Mesendoderm (in vitro differentiated cells): Measurements from ENCODE around the gene EHMT2. TPM values are rescaled to one million over a fixed set of nuclear protein-coding genes. Genes with fewer than 3 reads are reported as not detected.

Experiments
- DNase-seq: peaks from one replicate; pipeline ENCODE4 v3.0.0; 2013
- H2AK5ac ChIP-seq: 2 replicates; pipeline ENCODE4 v1.6.1; 2013; ENCODE audit warnings: low read length, inconsistent platforms
- H2BK120ac ChIP-seq: 2 replicates; pipeline ENCODE4 v1.6.1; 2013; ENCODE audit warnings: low read depth, mild to moderate bottlenecking, low read length, moderate library complexity, mixed read lengths
- H2BK15ac ChIP-seq: replicated peaks from 2 replicates; pipeline ENCODE4 v1.6.1; 2013; ENCODE audit warnings: low read depth, mild to moderate bottlenecking, moderate library complexity
- H2BK5ac ChIP-seq: 2 replicates; pipeline ENCODE4 v1.6.1; 2013; ENCODE audit warnings: low read length, inconsistent platforms
- H3K18ac ChIP-seq: 2 replicates; pipeline ENCODE4 v1.6.1; 2013; ENCODE audit warnings: mild to moderate bottlenecking, low read length, mixed read lengths
- H3K23ac ChIP-seq: one replicate; pipeline ENCODE4 v1.6.1; 2013; ENCODE audit warnings: low read length
- H3K27ac ChIP-seq: 2 replicates; pipeline ENCODE4 v1.5.1; 2013; ENCODE audit warnings: low read depth, mild to moderate bottlenecking, inconsistent platforms, low read length, moderate library complexity
- H3K27me3 ChIP-seq: 2 replicates; pipeline ENCODE4 v1.6.1; 2013; ENCODE audit warnings: low read length, control low read depth, mild to moderate bottlenecking, inconsistent platforms; ENCODE audit not compliant: insufficient read depth, poor library complexity
- H3K36me3 ChIP-seq: 2 replicates; pipeline ENCODE4 v1.6.1; 2013; ENCODE audit warnings: low read length, inconsistent platforms; ENCODE audit not compliant: control insufficient read depth, insufficient read depth
- H3K4ac ChIP-seq: one replicate; pipeline ENCODE4 v1.6.1; 2013; ENCODE audit warnings: low read depth, mild to moderate bottlenecking, low read length, moderate library complexity
- H3K4me1 ChIP-seq: 2 replicates; pipeline ENCODE4 v1.6.1; 2013; ENCODE audit warnings: low read depth, low read length, inconsistent platforms; ENCODE audit not compliant: control insufficient read depth
- H3K4me2 ChIP-seq: 2 replicates; pipeline ENCODE4 v1.6.1; 2013; ENCODE audit warnings: low read length
- H3K4me3 ChIP-seq: 2 replicates; pipeline ENCODE4 v1.5.1; 2013; ENCODE audit warnings: mild to moderate bottlenecking, low read length
- H3K56ac ChIP-seq: one replicate; pipeline ENCODE4 v1.6.1; 2013; ENCODE audit warnings: low read length
- H3K79me1 ChIP-seq: 2 replicates; pipeline ENCODE4 v1.6.1; 2013; ENCODE audit warnings: low read length, inconsistent platforms
- H3K79me2 ChIP-seq: 2 replicates; pipeline ENCODE4 v1.6.1; 2013; ENCODE audit warnings: mild to moderate bottlenecking, low read length; ENCODE audit not compliant: control insufficient read depth, insufficient read depth
- H3K9ac ChIP-seq: 2 replicates; pipeline ENCODE4 v1.6.1; 2013; ENCODE audit warnings: low read length, inconsistent platforms
- H4K5ac ChIP-seq: one replicate; pipeline ENCODE4 v1.6.1; 2013; ENCODE audit warnings: low read length
- H4K8ac ChIP-seq: one replicate; pipeline ENCODE4 v1.6.1; 2013; ENCODE audit warnings: low read depth, mild to moderate bottlenecking, control low read depth, low read length, moderate library complexity
- WGBS: extraction: QIAGEN DNeasy Blood & Tissue Kit; methylation state at CpG from one replicate; pipeline ENCODE4 v1.1.7; 2013; ENCODE audit warnings: low lambda C conversion rate, missing lambda C conversion rate; ENCODE audit not compliant: insufficient coverage; ENCODE audit errors: extremely low coverage; 5-methylcytosine and 5-hydroxymethylcytosine counted together
- small RNA-seq: library from polyadenylated mRNA; stranded (forward); fragments of <200 nt; extraction: miRNeasy Mini kit (QIAGEN cat#:217004); gene quantifications from one replicate; pipeline ENCODE3, GENCODE V24; 2013; ENCODE audit not compliant: insufficient read depth

The EHMT2 gene

DNA sequence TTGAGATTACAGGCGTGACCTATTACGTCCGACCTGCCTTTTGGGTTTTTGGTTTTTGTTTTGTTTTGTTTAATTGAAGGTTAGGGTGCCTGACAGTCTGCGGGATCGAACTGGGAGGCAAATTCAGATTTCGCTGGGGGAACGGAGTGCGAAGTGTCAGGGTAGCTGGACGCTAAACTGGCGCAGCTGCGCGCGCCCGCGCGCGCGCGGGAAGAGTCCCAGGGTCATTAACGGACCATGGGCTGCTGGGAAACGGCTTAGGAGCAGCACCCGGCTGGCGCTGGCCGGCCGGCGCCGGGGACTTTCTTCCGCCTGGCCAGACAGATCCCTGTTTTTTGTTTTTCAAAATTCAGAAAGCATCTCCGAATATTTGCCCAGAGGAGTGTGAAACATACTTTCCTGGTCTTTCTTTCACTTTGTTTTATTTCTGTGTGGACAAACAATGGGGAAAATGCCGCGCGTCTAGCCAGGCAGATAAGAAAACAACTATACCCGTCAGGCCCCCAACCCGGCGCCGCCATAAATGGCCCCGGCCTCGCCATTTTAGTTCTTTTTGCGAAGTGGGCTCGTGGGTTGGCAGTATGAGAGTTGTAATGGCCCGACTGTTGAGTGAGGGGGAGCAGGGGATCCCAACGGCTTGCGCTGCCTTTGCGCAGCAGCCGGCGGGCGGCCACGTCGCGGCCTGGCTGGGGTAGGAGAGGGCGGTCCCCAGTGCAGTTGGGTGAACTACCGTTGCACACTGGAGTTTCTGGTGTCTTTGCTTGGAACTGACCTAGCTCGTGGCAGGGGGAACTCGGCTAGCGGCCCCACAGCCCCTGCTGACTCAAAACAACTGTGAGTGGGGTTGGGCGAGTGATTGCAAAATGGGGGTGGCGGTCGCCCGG lies 62.9 kb downstream of the EHMT2 start:
- peak; percentile 92 for DNase-seq
- H3K4me2 ChIP-seq = peak overlapping the region; percentile 93
- peak overlapping the region; percentile 78 for H3K18ac ChIP-seq
- no peak overlapping the region for H4K5ac ChIP-seq
- no CpG with 5 or more reads among the region's 59 CpGs for WGBS
- peak overlapping the region; percentile 91 for H3K27ac ChIP-seq
- peak overlapping the region; percentile 100 for H3K9ac ChIP-seq
- H3K56ac ChIP-seq = peak overlapping the region; percentile 100
- H3K79me2 ChIP-seq = peaks cover 57% of the 10 kb centered on the region
- peak overlapping the region; percentile 100 for H3K23ac ChIP-seq
- peaks cover 21% of the 10 kb centered on the region for H3K36me3 ChIP-seq
- no peak overlapping the region for H2BK15ac ChIP-seq
- H3K4me3 ChIP-seq = peak overlapping the region; percentile 100
- peak overlapping the region; percentile 30 for H2BK120ac ChIP-seq
- H3K27me3 ChIP-seq = no peaks in the 10 kb centered on the region
- H3K79me1 ChIP-seq = peaks cover 11% of the 10 kb centered on the region
- no peak overlapping the region for H4K8ac ChIP-seq
- H3K4me1 ChIP-seq = no peaks in the 10 kb centered on the region
- H2BK5ac ChIP-seq = peak overlapping the region; percentile 97
- H2AK5ac ChIP-seq = peak overlapping the region; percentile 95
- H3K4ac ChIP-seq = peak overlapping the region; percentile 98

DNA sequence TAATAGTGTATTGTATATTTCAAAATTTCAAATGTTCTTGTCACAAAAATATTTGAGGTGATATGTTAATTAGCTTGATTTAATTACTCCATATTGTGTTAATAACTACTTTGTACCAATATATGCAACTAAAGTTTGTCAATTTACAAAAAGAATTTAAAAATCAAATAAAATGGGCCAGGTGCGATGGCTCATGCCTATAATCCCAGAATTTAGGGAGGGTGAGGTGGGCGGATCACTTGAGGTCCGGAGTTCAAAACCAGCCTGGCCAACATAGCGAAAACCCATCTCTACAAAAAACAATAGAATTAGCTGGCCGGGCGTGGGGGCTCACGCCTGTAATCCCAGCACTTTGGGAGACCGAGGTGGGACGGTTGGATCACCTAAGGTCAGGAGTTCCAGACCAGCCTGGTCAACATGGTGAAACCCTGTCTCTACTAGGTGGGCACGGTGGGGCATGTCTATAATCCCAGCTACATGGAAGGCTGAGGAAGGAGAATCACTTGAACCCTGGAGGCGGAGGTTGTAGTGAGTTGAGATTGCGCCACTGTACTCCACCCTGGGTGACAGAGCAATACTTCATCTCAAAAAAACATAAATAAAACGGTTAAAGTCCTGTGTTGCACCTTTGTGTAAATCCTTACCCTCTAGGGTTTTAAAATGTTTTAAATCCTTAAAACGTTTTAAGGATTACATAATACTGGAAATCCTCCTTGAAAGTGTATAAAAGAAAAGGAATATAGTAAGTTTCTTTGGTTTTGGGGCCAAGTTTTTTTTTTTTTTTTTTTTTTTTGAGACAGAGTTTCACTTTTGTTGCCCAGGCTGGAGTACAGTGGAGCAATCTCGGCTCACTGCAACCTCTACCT lies 65.9 kb downstream of the EHMT2 start:
- Histone ChIP-seq H3K36me3 (peaks cover 1% of the 10 kb centered on the region), H3K79me1 (peaks cover 2% of the 10 kb centered on the region), H4K8ac (no peak overlapping the region), H4K5ac (no peak overlapping the region), H3K27ac (no peak overlapping the region), H3K4ac (no peak overlapping the region), H3K56ac (peak overlapping the region; percentile 17), H3K18ac (no peak overlapping the region), H2AK5ac (no peak overlapping the region), H2BK120ac (no peak overlapping the region), H3K4me3 (no peak overlapping the region), H3K23ac (no peak overlapping the region), H3K9ac (peak overlapping the region; percentile 92), H3K4me1 (peaks cover under 1% of the 10 kb centered on the region), H3K79me2 (peaks cover 31% of the 10 kb centered on the region), H2BK5ac (no peak overlapping the region), H2BK15ac (no peak overlapping the region), H3K27me3 (no peaks in the 10 kb centered on the region), H3K4me2 (no peak overlapping the region)
- WGBS = no CpG with 5 or more reads among the region's 15 CpGs
- no peak for DNase-seq

DNA sequence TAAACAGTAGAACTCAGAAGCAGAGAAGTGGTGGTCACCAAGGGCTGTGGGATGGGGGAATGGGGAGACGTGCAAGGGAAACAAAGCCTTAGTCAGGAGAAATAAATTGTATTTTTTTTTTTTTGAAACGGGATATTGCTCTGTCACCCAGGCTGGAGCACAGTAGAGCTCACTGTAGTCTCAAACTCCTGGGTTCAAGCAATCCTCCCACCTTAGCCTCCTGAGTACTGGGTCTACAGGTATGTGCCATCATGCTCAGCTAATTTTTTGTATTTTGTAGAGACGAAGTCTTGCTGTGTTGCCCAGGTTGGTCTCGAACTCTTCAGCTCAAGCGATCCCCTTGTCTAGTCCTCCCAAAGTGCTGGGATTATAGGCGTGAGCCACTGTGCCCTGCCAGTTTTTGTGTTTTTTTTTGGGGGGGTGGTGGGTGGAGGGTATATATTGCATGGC lies 66.6 kb downstream of the EHMT2 start:
- no peaks in the 10 kb centered on the region for H3K36me3 ChIP-seq
- no peak overlapping the region for H2AK5ac ChIP-seq
- H3K18ac ChIP-seq = no peak overlapping the region
- WGBS = no CpG with 5 or more reads among the region's 6 CpGs
- H3K4me2 ChIP-seq = peak overlapping the region; percentile 23
- no peak overlapping the region for H3K23ac ChIP-seq
- peaks cover 2% of the 10 kb centered on the region for H3K4me1 ChIP-seq
- H3K4me3 ChIP-seq = peak overlapping the region; percentile 32
- no peak overlapping the region for H2BK5ac ChIP-seq
- H3K4ac ChIP-seq = no peak overlapping the region
- peak overlapping the region; percentile 89 for H3K56ac ChIP-seq
- no peak overlapping the region for H2BK15ac ChIP-seq
- peak overlapping the region; percentile 92 for H3K9ac ChIP-seq
- peaks cover 2% of the 10 kb centered on the region for H3K79me1 ChIP-seq
- no peak overlapping the region for H3K27ac ChIP-seq
- H4K8ac ChIP-seq = no peak overlapping the region
- DNase-seq = no peak
- H2BK120ac ChIP-seq = no peak overlapping the region
- H3K79me2 ChIP-seq = peaks cover 24% of the 10 kb centered on the region
- no peaks in the 10 kb centered on the region for H3K27me3 ChIP-seq
- H4K5ac ChIP-seq = no peak overlapping the region

Small RNA genes within 50 kb of the gene (small RNA-seq; reads per million reads assigned to genes)
- gene AL645922.1 (not detected), gene SNORD48 (13,366 reads per million, percentile 100 among the genes with 10 or more reads in this experiment), gene SNORD52 (not detected)
